COLO668 (cell line): ENCODE results near the gene ALDH6A1.

Source experiments
- DNase-seq: peaks from one replicate; lab custom pipeline; 2025; ENCODE audit not compliant: unreplicated experiment; lab: John Stamatoyannopoulos, UW

The ALDH6A1 gene

DNA sequence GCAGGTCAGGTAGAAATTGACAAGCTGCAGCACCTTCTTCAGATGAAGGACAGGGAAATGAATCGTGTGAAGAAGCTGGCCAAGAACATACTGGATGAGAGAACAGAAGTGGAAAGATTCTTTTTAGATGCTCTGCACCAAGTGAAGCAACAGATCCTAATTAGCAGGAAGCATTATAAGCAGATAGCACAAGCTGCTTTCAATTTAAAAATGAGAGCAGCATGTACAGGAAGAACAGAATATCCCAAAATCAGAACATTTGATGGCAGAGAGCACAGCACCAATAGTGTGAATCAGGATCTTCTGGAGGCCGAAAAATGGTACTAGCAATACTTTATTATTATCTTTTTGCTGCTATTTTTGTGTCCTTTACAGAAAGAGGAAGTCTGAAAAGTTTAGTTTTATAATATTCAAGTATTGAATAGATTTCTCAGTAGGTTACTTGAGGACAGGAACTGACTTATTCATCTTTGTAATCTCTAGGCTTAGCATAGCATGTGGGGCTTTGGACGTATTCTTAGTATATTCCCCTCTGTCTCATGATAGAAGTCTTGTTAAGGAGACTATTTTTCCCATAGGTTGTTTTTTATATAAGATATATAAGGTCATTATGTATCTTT, 34.3 kb downstream of the ALDH6A1 start:
- no peak for DNase-seq

DNA sequence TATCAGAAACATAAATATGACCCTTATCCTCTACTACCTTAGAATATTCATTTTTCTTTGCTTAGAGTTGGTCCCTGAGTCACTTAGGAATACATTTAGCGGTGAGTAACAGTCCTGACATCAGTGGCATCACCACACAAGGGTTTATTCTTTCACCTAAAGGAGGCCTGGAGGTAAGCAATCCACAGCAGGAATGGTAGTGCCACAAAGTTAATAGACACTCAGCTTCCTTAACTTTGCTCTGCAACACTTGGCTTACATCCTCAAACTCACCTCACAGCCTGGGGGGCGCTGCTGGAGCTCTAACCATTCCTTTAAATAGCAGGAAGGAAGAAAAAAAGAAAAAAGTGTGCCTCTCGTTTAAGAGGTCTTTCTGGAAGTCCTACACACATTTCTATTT, 36.0 kb downstream of the ALDH6A1 start:
- DNase-seq, result no peak

DNA sequence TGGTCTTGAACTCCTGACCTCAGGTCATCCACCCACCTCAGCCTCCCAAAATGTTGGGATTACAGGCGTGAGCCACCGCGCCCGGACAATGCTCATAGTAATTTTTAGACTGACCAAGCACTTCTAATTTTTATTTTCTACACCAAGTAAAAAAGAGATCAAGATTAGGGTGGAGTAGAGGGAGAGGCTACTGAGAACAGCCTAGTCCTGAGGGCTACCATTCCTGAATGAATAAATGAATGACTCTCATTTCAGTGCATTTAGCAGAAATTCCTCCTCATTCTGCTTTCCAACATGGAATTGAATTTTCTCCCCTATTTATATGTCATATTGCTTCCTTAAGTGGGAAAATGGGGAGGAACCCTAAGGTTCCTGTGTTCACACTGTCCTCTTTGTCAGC, 38.7 kb downstream of the ALDH6A1 start:
- DNase-seq, result no peak

DNA sequence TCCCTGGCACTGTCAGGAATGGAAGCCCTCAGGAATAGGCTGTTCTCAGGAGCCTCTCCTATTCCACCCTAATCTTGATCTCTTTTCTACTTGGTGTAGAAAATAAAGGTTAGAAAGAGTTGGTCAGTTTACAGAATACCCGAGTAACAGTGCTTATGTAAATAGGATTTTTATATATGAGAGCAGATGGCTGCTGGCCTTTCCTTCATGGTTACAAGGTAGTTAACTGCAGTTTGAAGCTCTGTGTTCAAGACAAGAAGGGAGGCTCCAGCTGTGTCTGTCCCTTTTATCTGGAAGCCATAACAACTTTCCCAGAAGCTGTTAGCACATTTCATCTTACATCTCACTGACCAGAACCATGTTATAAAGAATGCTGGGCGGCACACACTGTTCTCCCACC, 42.0 kb downstream of the ALDH6A1 start:
- DNase-seq, result no peak

DNA sequence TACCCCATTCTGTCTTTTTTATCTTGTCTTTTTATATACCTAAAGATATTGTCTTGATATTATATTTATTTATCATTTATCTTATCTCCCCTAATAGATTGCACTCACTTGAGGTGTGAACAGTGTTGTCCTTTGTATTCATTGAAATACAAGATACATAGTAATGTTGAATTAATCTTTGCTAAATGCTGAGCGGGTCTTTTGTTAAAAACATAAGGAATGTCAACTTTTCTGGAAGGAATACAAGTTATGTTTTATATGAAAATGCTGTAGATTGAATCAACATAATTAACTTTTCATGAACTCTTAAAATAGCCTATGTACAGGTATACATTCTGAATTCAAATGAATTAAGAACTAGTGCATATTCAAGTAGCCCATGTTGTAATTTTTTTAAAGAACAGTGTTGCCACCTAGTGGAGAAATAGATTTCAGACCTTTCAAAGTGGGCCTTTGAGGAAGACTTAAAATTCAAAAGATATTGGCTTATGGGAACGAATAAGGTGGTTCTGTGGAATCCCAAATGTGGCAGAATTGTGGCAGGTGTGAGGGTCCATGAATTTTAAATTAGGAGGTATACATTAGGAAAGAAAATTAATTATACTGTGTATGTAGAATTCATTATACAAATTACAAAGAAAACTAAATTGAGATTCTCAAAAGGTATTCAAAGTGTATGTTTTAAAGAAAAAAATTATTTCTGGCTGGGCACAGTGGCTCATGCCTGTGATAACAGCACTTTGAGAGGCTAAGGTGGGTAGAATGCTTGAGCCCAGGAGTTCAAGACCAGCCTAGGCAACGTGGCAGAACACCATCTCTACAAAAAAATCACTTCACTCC, 46.0 kb downstream of the ALDH6A1 start:
- DNase-seq, result no peak

DNA sequence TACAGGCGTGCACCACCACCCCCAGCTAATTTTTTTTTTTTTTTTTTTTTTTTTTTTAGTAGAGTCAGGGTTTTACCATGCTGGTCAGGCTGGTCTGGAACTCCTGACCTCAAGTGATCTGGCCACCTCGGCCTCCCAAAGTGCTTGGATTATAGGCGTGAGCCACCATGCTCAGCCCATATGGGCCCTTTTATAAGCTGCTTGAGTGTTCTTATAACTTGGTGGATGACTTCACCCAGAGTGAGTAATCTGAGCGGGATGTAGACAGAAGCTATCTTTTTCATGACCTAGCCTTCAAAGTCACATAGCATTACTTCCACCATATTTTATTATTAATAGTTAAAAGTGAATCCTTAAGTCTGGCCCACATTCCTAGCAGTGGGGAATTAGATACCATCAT, 48.7 kb downstream of the ALDH6A1 start:
- DNase-seq, result no peak

DNA sequence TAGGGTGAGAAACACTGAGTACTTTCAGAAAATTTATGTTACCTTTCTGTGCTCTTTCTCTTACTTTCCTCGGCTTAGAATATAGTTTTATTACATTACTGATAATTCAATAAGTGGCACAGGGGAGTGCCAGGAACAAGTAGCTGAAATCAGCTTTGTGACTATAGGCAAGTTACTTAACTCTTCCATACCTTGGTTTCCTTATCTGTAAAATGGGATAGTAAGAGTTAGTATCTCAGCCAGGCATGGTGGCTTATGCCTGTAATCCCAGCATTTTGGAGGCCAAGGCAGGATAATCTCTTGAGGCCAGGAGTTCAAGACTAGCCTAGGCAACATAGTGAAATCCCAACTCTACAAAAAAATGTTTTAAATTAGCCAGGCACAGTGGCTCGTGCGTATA, 49.7 kb downstream of the ALDH6A1 start:
- DNase-seq, result no peak

DNA sequence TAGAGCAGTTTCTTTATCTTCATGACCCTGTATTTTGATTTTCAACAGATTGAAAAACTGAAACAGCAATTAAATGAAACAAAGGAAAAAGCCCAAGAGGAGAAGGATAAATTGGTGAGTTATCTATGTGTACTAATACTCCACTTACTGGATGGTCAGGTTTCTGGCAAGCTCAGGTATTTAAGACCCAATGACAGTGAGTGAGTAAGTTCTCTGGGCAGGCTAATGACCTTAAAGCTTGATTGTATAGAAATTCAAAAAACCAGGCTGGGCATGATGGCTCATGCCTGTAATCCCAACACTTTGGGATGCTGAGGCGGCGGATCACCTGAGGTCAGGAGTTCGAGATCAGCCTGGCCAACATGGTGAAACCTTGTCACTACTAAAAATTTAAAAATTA, 55.1 kb downstream of the ALDH6A1 start:
- no peak for DNase-seq

DNA sequence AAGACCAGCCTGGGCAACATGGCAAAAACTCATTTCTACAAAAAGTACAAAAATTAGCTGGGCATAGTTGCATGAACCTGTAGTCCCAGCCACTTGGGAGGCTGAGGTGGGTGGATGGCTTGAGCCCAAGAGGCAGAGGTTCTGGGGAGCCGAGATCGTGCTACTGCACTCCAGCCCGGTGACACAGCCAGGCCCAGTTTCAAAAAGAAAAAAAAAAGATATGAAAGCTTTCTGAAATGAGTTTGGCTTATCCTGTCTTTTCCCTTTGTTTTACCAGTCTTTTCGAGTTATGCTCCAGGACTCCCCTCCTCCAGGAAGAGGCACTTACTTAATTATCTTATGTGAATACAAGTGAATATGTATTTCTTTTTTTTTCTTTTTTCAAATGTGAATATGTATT, 61.9 kb downstream of the ALDH6A1 start:
- DNase-seq, result no peak

DNA sequence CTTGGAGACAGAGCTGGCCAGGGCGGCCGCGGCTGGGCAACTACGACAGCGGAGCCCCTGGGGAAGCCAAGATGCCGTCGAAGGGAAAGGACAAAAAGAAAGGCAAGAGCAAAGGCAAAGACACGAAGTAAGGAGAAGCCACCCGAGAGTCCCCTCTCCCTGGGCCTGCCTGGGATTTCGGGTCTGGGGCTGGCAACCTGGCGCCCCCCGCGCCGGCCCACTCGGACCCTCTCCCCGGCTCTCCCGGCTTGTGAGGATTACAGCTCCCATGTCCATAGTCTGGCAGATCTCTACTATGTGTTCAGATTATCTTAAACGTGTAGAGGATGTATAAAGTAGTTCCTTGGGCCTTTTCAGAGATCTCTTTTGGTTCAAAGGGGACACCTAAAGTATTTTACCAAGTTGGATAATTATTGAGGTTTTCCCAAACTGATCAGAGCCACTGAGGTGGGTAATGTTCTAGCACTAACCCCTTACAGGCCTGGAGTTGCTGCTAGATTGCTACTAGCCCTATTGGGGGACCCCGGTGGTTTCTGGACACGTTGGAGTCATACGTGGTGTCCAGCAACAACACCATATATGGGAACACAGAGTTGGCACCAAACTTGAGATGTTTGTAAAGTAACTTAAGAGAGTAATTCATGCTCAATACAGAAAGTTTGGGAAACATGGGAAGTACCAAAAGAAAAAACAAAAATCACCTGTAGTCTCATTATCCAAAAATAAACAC, 64.7 kb downstream of the ALDH6A1 start:
- no peak for DNase-seq

DNA sequence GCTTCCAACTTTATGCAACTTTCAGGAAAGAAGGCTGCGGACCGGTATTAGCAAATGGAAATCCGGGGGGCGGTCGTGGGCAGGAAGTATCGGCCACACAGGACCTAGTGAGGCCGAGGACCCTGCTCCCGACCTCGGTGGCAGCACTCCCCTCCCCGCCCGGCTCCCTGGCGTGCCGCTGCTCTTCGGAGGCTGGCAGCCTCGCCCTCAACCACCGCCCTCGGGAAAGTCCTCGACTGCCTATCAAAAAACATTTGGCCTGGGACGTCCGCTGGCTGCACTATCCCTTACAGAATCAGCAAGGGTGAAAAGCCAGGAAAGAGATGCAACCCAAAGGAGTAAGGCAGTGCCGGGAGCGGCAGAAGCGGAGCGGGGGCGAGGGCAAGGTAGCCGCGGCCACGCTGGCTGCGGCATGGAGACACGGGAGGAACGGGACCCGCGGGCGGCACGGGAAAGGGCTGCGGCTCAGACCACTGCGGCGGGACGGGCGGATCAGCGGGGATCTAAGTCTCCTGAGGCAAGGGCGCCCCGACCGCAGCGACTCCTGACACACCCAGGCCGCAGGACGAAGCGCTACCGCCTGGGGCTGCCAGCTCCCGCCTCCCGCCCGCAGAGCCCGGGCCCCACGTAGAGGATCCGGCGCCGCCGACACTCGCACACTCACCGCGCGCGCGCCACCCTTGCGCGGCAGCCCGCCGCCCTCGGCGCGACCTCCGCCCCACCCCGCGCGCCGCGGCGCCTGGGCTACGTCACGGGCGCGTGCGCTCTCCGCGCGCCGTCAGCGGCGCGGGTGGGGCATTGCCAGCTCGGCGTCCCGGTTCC, 65.5 kb downstream of the ALDH6A1 start, which contains the start of the genes BBOF1 and ENTPD5:
Gene BBOF1 (plus strand): TSS at position 764 of the 822 bp plus-strand sequence. CDS start 130 bp downstream, outside the sequence.
Gene ENTPD5 (minus strand): TSS at position 703 of the 822 bp plus-strand sequence. CDS start 31,186 bp downstream, outside the sequence.
- peak; percentile 97 for DNase-seq

DNA sequence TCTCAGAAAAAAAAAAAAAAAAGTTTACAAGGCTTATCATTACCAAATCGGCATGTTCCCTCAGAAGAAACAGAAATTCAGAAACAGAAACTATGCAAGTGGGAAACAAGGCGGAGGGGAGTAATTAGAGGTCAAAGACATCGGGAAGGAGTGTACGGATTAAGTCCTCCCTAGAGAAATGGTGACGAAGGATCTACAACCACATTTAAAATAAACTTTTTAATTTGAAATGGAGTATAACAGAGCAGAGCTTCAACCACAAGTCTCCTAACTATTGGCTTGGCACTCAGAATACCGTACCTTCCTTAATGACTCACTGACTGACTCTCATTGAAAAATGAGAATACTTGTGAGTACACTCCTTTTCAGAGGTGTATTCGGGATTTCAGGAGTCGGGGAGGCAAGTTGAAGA, 66.1 kb downstream of the ALDH6A1 start:
- DNase-seq, result no peak

DNA sequence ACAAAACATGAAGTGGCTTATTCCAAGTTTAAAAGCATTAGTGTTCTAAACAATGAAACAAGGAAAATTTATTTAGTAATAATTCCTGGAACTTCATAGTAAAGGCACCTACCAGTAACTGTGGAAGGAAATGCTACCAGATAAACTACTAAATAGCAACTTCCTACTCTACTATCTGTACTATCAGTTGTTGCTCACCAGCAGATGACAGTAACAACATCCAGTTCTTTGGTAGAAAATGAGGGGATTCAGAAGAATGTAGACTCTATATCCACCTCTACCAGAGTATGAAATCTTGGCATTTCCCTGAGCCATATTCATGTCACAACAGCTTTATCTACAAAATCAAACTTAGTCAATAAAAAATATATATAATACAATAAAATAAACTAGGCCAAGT, 68.3 kb downstream of the ALDH6A1 start:
- no peak for DNase-seq

DNA sequence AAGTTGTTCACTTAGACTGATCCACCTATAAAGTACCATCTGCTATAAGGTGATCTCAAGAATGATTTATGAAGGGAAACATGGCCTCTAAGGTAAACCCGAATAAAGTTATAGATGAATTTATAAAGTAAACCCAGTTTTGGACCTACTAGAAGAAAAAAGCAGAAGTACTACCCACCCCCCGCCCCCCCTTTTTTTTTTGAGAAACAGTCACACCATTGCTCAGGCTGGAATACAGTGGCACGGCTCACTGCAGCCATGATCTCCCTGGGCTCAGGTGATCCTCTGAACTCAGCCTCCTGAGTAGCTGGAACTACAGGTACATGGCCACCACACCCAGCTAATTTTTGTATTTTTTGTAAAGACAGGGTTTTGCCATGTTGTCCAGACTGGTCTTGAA, 69.1 kb downstream of the ALDH6A1 start:
- no peak for DNase-seq

DNA sequence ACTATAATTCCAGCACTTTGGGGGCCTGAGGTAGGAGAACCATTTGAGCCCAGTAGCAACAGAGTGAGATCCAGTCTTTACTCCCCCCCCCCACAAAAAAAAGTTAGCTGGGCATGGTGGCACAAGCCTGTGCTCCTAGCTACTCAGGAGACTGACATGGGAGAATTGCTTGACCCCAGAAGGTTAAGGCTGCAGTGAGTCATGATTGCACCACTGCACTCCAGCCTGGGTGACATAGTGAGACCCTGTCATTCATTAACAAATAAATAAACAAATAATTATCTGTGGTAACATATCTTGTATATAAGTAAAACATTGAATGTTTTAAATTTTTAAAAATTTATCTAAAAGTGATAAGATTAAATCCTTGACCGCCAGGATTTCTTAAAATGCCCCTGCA, 70.0 kb downstream of the ALDH6A1 start:
- DNase-seq, result no peak

DNA sequence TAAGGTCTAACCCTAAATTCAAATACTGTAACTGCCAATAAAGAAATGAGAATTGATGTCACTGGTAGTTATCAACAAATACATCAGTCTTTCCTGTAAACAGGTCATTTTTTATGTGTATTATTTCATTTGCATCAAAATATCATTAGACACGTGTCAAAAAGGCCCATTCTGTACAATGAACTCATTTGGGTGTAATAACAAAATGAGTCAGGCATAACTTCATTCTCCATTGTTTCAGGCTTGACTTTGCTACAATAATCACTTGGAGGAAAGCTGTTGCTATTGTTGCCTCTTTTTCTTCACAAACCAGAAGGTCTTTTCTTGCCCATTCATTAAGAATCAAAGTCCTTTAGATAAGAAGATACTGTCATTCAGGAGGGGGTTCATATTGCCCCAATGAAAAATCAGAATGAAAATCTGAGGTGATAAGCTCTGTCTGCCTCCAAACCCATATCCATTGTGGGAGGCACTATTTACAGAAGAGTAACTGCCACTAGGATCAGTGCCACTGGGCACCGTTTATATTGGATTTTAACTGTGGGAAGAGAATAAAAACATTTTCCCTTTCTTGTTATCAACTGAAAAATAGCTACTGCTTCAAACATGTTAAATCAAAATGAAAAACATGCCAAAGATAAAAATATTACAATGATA, 75.3 kb downstream of the ALDH6A1 start:
- no peak for DNase-seq
